ENCODE measurements around the gene HOXD11. TPM values are rescaled to one million over a fixed set of nuclear protein-coding genes. Genes with fewer than 3 reads are reported as not detected.

Gene HOXD11
- total and polyA plus RNA-seq, 2 donors (not counting 3 experiments of a cell fraction or from before 2014, with no cell fraction given) = not detected

- Histone ChIP-seq H3K36me3 (ENCODE audit: control insufficient read depth in 2 of 2, extremely low read depth in 1 of 2, insufficient read depth in 2 of 2, low read length in 2 of 2) (no peaks in the 10 kb centered on the region), H3K9me1 (replicated peaks; ENCODE audit: control insufficient read depth, extremely low read depth, insufficient read depth, low read length) (no peaks in the 10 kb centered on the region), H4K20me1 (replicated peaks; ENCODE audit: control insufficient read depth, extremely low read depth, insufficient read depth, low read length) (peaks cover 2% of the 10 kb centered on the region), H3K79me2 (ENCODE audit: control insufficient read depth, insufficient read depth, low read length) (no peaks in the 10 kb centered on the region), H2AFZ (ENCODE audit: low read depth, low read length) (no peak overlapping the region), H3K9ac (replicated peaks; ENCODE audit: extremely low read depth, insufficient read depth, low read length) (no peak overlapping the region), H3K27ac (ENCODE audit: insufficient read depth, low read depth, low read length) (no peak overlapping the region), H3K4me1 (ENCODE audit: control insufficient read depth, extremely low read depth, insufficient read depth, low read length) (peaks cover 5% of the 10 kb centered on the region), H3K9me3 (replicated peaks; ENCODE audit: control insufficient read depth, insufficient read depth, low read length) (no peaks in the 10 kb centered on the region), H3K4me2 (ENCODE audit: insufficient read depth, low read length) (no peak overlapping the region), H3K4me3 (replicated peaks in 1 of 3; ENCODE audit: insufficient read depth in 1 of 3, low read depth in 1 of 3, low read length in 3 of 3) (no peak overlapping the region), H3K27me3 (ENCODE audit: control insufficient read depth in 2 of 2, insufficient read depth in 2 of 2, low read length in 2 of 2) (peaks cover 96 to 99% of the 10 kb centered on the region in 2 experiments)
- no peak for FAIRE-seq
- ChIA-PET POLR2A (no interaction called here), CTCF (interaction anchor here (1.4 to 2.4 kb wide), 2 partner anchors 10 to 1047 kb away, joined by 3 to 13 read pairs; no protein-coding TSS in a partner anchor)
- dilution Hi-C loops (cut with MboI; ENCODE audit: extremely low pct_ligation_motif_present, low sequenced_read_pairs) (no loop called here), intact Hi-C loops (cut with micrococcal nuclease) (no loop called here)
- TF ChIP-seq MYC (IDR thresholded peaks at IDR 0.05; ENCODE audit: low read depth, low read length) (no peak), POLR2A (IDR thresholded peaks at IDR 0.05; ENCODE audit: low read depth, low read length) (no peak), GATA2 (IDR thresholded peaks at IDR 0.05; ENCODE audit: insufficient read depth, insufficient read length, low read depth, low read length) (no peak), CTCF (IDR thresholded peaks at IDR 0.05; ENCODE audit: extremely low read depth in 1 of 2, insufficient read depth in 1 of 2, low read depth in 1 of 2, low read length in 2 of 2) (no peak), EZH2 (IDR thresholded peaks at IDR 0.05; ENCODE audit: borderline replicate concordance, low read depth, low read length, severe bottlenecking) (no peak), FOS (IDR thresholded peaks at IDR 0.05; ENCODE audit: borderline replicate concordance, insufficient read depth, low read length) (no peak), JUN (IDR thresholded peaks at IDR 0.05; ENCODE audit: borderline replicate concordance, insufficient read depth, insufficient read length, low read depth) (no peak), POLR2AphosphoS5 (IDR thresholded peaks at IDR 0.05; ENCODE audit: insufficient read depth, low read depth, low read length) (no peak), MAX (IDR thresholded peaks at IDR 0.05; ENCODE audit: insufficient read depth, insufficient read length) (no peak)
- DNase-seq (ENCODE audit: low read depth, low spot score) = no peak
- BruUV-seq (replicated peaks) = no TSS peak
Measured at GRCh38 chr2:176101216-176101830, 5.8 kb upstream of the HOXD11 start.

All from endothelial cell of umbilical vein (primary cell).